ENCODE data around the gene CDX2. TPM values are rescaled to one million over a fixed set of nuclear protein-coding genes. Genes with fewer than 3 reads are reported as not detected.

Gene CDX2
- total and polyA plus RNA-seq, 10 of the 15 experiments (the other 5 are each of a cell fraction or from before 2014, with no cell fraction given), result 0.15 TPM; not detected in 9

- TF ChIP-seq BCLAF1 (IDR thresholded peaks at IDR 0.05) (no peak), ATF7 (IDR thresholded peaks at IDR 0.05; ENCODE audit: low read depth) (no peak), SIX5 (IDR thresholded peaks at IDR 0.05; ENCODE audit: low read depth, low read length, severe bottlenecking) (no peak), IKZF1 (conservative IDR thresholded peaks at IDR 0.05) (no peak)
Measured at GRCh38 chr13:27975564-27976361, 6.6 kb upstream of the CDX2 start (continued).

- H3K4me2 ChIP-seq (ENCODE audit: control insufficient read depth, insufficient read depth), result no peak overlapping the region
- no peak overlapping the region for H3K27ac ChIP-seq (ENCODE audit: control insufficient read depth, insufficient read depth)
- H3K9ac ChIP-seq (ENCODE audit: control insufficient read depth, insufficient read depth, low read length), result no peak overlapping the region
- ChIA-PET RAD21 (ENCODE audit: unreplicated experiment) (no interaction called here), POLR2A (no interaction called here), SMC1A (ENCODE audit: uncharacterized antibody, unreplicated experiment) (interaction anchor here (0.7 to 1.7 kb wide), 5 partner anchors 8 to 552 kb away, joined by 3 to 4 read pairs (median 3); no protein-coding TSS in a partner anchor), CTCF (interaction anchor here (1.0 to 1.2 kb wide), 3 partner anchors 10 to 145 kb away, joined by 3 to 8 read pairs (median 3); no protein-coding TSS in a partner anchor)
- no peaks in the 10 kb centered on the region for H3K4me1 ChIP-seq (ENCODE audit: control insufficient read depth, insufficient read depth, low read length)
- DNase-seq (ENCODE audit: low read depth, low spot score) (no peak), FAIRE-seq (no peak), ATAC-seq (no peak)
- H3K9me3 ChIP-seq (replicated peaks; ENCODE audit: control insufficient read depth, insufficient read depth, low read length), result no peaks in the 10 kb centered on the region
- no TSS peak for BruUV-seq (replicated peaks)
- no peak overlapping the region for H3K4me3 ChIP-seq
- 3% methylated on average over 7 of the region's 7 CpGs for WGBS (ENCODE audit: insufficient coverage, insufficient replicate concordance, low lambda C conversion rate, missing lambda C conversion rate)
- peaks cover 17 to 37% of the 10 kb centered on the region in 2 experiments for H3K27me3 ChIP-seq (replicated peaks in 1 of 2; ENCODE audit: control insufficient read depth in 2 of 2, insufficient read depth in 2 of 2, low read length in 1 of 2)
- in situ Hi-C loops (cut with MboI) (no loop called here), intact Hi-C loops (cut with micrococcal nuclease; ENCODE audit: unreplicated experiment) (no loop called here)
- H3K36me3 ChIP-seq (ENCODE audit: control insufficient read depth in 2 of 2, insufficient read depth in 2 of 2, low read length in 1 of 2), result no peaks in the 10 kb centered on the region
- no peaks in the 10 kb centered on the region for H4K20me1 ChIP-seq (ENCODE audit: control insufficient read depth, insufficient read depth)
- H2AFZ ChIP-seq (ENCODE audit: control insufficient read depth, low read depth, low read length), result no peak overlapping the region
- H3K79me2 ChIP-seq (ENCODE audit: control insufficient read depth, insufficient read depth, low read length), result no peaks in the 10 kb centered on the region
- TF ChIP-seq ESRRA (IDR thresholded peaks at IDR 0.05; ENCODE audit: low read length) (no peak), STAT3 (IDR thresholded peaks at IDR 0.05; ENCODE audit: low read depth, low read length) (no peak), BACH1 (IDR thresholded peaks at IDR 0.05; ENCODE audit: borderline replicate concordance) (no peak), MTA2 (IDR thresholded peaks at IDR 0.05; ENCODE audit: low read depth) (no peak), SMAD5 (IDR thresholded peaks at IDR 0.05; ENCODE audit: low read depth) (no peak), TARDBP (IDR thresholded peaks at IDR 0.05; ENCODE audit: borderline replicate concordance) (no peak), SIN3A (IDR thresholded peaks at IDR 0.05; ENCODE audit: low read depth, low read length) (no peak), ZBTB4 (CRISPR knock-in tag; IDR thresholded peaks at IDR 0.05) (no peak), DPF2 (IDR thresholded peaks at IDR 0.05) (no peak), TAF1 (IDR thresholded peaks at IDR 0.05; ENCODE audit: borderline replicate concordance, low read depth, low read length) (no peak), SREBF1 (IDR thresholded peaks at IDR 0.05; ENCODE audit: low read length) (no peak), CEBPB (IDR thresholded peaks at IDR 0.05; ENCODE audit: borderline replicate concordance in 1 of 2, low read depth in 2 of 2, low read length in 2 of 2) (no peak), PAX5 (IDR thresholded peaks at IDR 0.05; ENCODE audit: borderline replicate concordance, low read depth, low read length) (no peak)
Measured at GRCh38 chr13:27973961-27974662, 5.0 kb upstream of the CDX2 start.

Data from GM12878 (cell line).